SH-SY5Y (cell line): ENCODE data around the gene PNPLA7.

Source experiments
- GATA2 ChIP-seq: IDR thresholded peaks from 2 replicates; pipeline ENCODE4 v1.6.1; 2011; ENCODE audit warnings: mild to moderate bottlenecking, low read depth, low read length
- GATA3 ChIP-seq: IDR thresholded peaks from 2 replicates; pipeline ENCODE4 v1.6.1; 2011; ENCODE audit warnings: low read depth, mild to moderate bottlenecking, low read length, moderate library complexity

Gene PNPLA7

DNA sequence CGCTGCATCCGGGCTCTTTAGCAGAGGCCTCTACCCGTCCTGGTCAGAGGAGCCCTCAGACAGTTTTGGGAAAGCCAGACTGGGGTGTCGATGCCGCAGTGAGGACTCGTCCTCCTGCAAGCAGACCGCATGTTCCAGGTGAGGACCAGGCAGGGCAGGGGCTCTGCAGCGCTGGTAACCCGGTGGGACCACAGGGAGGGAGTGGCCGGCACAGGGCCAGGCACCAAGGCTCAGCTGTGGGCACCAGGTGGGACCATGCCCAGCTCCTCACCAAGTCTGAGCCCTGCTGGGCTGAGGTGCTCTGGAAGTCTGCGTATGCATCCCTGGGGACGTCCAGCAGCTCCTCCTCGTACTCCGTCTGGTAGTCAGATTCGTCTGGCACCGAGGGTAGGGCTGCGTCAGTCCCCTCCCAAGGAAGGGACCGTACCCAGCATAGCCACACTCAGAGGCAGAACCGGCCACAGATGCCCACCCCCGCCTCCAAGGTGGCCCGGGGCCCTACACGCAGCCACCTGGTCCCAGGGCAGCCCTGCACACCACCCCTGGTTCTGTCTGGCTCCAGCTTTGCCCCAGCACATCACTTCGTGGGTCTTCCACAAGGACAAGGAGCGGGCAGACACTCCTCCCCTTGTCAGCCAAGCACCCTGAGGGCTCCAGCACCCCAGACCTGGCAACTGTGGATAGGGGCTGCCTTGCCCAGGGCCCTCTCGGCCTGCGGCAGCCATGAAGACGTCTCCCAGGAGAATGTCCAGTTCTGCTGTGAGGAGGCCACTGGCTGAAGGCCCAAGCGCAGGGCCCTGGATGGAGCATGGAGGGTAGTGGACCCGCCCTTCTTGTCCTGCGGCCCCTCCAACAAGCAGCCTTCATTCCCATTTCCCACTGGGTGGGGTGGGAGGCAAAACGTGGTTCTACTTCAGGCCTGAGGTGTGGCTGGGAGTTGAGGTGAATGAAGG lies 89.6 kb downstream of the PNPLA7 start:
- TF ChIP-seq GATA3 (no peak), GATA2 (no peak)

DNA sequence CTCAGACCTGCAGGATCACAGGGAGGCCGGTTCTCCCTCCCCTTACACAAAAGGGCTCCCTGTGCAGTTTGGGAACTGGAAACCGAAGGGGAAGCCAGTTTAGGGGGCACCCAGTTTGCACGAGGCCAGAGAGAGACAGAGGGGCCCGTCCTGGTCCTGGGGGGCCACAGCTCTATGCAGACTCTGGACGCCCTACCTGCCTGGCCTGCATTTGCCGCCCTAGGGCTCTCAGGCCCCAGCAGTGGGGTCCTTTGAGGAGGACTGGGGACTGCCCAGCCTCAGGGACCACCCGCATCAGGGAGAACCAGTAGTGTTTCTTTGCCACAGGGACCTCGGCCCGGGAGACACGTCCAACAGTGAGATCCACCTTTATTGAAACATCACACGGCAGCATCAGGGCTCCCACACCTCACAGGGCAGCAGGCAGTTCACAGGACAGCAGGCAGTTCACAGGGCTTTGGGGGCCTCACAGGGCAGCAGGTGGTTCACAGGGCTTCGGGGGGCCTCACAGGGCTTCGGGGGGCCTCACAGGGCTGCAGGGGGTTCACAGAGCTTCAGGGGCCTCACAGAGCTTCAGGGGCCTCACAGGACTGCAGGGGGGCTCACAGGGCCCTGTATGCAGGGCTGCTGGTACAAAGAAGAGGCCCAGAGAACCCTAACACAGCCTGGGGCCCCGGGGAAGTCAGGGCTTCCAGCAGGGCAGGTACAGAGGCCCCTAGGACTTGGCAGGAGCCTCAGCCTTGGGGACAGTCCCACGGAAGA lies 90.4 kb downstream of the PNPLA7 start:
- TF ChIP-seq GATA3: no peak
- no peak for TF ChIP-seq GATA2

DNA sequence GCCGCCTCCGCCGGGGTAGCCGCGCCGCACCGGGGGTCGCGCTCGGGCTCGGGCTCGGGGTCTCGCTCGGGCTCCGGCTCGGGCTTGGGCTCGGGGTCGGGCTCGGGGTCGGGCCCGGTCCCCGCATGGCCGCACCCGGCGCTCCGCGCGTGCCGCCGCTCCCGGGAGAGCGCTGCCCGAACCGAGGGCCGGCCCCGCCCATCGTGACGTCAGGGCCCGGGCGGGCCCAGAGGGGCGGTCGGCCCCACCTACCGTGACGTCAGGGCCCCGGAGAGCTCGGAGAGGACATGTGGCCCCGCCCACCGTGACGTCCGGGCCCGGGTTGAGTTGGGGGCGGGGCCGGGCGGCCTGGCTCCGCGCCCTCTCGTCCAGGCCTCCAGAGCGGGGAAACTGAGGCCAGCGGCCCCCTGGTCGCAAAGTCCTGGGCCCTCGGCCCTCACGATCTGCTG lies 91.0 kb downstream of the PNPLA7 start, which contains the start of gene NSMF:
NSMF (minus strand) TSS at position 183 of the 449 bp plus-strand sequence. CDS start 232 bp downstream, outside the sequence.
- TF ChIP-seq GATA2 (no peak), GATA3 (no peak)

DNA sequence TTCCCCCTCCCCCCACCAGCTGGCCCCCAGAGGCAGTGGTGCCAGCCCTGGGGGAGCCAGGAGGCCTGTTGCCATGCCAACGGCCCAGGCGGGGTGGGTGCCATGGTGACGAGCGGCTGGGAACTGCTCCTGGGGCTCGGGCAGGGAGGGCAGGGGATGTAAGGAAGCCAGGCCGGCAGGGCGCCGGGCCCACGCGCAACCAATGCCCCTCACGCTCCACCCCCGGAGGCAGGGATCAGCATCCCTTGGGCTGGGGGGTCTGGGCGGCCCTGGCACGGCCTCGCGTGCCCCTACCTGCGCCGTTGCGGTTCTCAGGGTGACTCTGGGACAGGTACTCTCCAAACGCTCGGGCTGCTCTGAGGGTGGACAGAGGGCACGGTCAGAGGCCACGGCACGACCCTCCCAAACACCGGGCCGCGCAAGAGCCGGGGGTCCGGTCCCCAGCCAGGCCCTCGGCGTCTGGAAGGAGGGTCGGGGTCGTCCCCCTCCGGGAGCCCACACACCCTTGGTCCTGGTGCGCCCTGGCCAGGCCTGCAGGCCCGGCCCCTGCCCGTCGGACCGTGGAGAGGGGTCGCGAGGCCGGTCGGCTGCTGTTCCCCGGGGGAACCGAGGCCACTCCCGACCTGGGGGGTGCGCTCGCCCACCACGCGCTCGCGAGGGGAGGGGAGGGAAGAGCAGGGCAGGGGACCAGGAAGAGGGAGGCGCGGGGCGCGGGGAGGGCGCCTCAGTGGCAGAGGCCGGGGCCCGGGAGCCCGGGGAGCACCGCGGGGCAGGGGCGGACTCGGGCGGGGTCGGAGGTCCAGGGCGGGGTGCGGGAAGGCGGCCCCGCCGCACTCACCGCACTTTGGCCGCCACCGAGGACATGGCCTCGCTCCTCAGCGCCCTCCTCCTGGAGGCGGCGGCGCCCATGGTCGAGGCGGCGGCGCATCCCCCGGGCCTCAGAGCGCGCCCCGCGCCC lies 91.7 kb downstream of the PNPLA7 start:
- TF ChIP-seq GATA3: no peak
- TF ChIP-seq GATA2: no peak

DNA sequence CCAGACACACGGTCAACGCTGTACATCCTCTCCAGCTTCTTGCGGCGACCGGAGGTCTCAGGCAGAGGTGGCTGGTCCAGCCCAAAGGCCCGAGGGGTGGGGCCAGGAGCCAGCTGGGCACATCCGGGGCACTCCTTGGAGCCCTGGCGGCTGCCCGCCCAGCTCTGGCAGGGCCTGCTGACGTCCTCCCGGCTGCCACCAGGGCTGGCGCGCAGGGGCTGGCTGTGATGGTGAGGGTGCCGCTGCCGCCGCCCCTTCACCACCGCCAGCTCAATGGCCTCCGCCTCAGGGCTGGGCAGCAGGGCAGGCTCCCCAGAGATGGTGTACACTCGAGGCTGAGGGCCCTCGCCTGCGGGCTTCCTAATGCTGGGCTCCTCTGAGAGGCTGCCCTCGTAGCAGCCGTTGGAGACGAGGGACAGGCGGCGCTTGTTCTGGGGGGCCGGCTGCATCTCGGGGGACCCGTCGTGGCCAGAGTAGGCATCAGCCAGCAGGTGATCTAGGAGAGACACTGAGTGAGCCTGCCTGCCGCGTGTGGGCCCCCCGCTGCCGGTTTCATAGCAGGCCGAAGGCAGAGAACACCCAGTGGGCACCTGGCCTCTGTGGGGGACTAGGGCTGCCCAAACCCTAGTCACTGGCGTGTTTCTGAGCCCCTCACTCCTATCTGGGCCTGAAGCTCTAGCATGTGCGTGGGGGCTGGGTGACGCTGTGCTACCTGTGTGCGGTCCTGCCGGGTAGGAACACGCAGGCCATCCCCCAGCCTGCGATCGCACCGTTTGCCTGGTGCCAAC lies 92.6 kb downstream of the PNPLA7 start:
- no peak for TF ChIP-seq GATA2
- TF ChIP-seq GATA3: no peak

DNA sequence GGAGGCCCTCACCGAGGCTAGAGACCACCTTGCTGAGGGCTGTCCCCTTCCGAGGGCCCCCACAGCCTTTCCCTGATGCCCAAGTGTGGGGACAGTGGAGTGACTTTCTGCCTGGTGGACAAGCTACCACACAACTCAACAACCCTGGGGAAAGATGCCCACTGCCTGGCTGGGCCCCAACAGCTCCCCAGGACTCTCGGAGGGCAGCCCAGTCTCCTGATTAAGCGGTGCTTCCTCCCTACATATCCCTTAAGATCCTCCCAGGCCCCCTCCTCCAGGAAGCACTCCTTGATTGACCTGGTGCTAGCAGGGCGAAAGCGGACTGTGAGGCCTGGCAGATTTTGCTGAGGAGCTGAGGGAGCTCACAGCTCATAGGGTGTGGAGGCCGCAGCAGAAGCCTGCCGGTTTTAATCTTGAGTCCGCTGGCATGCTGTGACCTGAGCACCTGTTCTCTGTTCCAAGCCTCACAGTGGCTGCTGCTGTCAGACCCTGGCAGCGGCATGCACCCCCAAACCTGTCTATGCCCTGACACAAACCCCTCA lies 93.3 kb downstream of the PNPLA7 start:
- TF ChIP-seq GATA3 (no peak), GATA2 (no peak)

DNA sequence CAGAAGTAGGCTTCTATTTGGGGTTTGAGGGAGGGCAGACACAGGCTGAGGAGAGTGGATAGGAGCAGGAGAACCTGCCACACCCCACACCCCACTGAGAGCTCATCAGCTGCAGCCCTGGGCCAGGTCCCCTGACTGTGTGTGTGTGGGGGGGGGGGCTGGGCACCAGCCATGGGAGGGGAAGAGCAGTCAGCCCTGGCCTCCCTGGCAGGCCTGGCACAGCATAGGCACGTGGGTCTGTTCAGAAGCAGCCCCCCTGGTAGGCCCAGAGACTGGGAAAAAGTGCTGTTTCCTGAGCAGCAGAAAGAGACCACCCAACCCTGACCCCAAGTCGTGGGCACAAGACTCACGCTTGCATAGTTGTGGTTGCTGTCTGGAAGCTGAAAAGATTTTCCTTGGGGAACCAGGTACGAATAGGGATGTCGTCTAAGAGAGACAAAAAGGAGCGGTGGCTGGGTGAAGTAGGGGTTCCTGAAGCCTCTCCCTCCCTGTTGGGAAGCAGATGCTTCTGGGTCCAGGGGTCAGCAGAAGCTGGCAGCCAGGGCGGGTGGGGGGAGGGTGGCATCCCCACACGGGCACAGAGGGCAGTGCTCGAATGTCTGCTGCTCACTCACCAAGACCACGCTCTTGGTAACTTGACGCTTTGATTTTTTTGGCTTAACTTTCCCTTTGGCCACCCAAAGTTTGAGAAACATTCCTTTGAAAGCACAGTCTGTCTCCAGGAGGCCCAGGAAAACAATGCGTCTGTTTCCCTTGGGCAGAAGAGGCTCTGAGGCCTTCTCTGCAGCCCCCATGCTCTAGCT lies 93.9 kb downstream of the PNPLA7 start:
- TF ChIP-seq GATA2 (no peak), GATA3 (no peak)

DNA sequence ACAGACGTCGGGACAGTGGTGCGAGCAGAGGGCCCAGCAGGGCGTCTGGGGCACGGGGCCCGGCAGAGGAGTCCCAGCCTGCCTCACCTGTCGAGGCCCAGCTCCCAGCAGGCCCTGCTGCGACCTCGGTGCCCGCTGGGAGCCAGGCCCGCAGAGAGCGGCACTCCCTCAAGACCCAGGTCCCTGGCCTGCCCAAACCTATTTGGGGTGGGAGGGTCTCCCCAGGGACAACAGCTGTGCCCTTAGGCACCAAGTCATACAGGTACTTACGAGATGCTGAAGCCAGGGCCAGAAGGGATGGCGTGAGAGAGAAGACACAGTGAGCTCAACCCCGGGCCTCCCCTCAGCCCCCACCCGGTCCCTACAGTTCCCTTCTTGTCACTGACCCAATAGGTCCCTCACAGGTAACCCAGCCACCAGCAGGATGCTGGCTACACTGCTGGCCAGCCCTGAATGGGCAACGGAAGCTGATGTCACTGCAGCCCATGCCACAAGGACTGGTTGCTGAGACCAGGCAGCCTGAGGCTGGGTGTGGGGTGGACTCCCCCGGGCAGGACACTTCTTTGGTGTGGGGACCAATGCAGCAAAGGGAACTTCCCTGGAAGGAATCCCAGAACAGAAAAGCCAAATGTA lies 94.7 kb downstream of the PNPLA7 start:
- TF ChIP-seq GATA2 (no peak), GATA3 (no peak)

DNA sequence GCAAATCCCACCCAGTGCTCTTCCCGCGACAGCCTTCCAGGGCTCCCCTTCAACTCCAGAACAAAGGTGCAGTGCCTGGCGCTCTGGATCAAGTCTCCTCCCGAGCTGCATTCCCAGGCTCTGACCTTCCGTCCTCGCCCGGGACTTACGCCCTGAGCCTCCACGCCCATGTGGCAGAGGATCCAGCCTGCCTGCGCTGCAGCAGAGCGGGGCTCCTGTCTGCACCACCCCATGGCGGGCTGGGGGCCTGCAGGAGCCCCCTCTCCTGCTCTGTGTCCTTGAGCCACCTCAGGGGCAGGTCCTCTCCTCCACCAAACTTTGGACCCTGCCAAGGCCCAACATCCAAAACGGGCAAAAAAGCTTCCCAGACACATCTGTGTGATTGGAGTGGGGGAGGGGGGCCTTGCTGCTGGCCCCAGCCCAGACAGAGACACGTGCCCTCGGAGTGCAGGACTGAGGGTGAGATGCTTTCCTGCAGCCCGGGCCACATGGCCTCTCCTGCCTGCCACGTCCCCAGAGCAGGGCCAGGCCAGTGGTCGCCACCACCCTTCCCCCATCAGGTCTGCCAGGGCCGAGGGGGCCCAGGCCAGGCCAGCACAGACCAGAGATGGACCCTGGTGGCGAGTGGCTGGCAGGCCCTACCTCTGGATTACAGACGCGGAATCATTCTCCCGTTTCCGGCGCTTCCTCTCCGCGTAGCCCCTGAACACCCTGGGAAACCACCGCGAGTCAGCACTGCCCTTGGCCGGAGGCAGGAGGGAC lies 95.4 kb downstream of the PNPLA7 start:
- no peak for TF ChIP-seq GATA3
- no peak for TF ChIP-seq GATA2

DNA sequence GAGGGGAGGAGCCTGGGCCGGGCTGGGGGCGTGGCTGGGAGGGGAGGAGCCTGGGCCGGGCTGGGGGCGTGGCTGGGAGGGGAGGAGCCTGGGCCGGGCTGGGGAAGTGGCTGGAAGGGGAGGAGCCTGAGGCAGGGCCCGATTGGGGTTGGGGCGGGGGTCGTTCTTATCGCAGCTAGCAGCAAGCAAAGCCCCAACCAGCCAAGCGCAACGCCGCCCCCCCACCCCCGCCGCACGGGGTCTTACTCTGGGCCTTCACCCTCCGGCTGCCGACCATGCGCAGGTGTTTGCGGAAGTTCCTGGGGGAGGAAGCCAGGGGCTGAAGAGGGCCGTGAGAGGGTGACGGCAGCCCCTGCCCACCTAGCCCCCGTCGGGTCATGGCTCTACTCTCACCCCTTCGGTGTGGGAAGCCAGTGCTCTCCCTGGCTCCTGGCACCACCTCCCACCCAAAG lies 96.0 kb downstream of the PNPLA7 start:
- no peak for TF ChIP-seq GATA2
- no peak for TF ChIP-seq GATA3

DNA sequence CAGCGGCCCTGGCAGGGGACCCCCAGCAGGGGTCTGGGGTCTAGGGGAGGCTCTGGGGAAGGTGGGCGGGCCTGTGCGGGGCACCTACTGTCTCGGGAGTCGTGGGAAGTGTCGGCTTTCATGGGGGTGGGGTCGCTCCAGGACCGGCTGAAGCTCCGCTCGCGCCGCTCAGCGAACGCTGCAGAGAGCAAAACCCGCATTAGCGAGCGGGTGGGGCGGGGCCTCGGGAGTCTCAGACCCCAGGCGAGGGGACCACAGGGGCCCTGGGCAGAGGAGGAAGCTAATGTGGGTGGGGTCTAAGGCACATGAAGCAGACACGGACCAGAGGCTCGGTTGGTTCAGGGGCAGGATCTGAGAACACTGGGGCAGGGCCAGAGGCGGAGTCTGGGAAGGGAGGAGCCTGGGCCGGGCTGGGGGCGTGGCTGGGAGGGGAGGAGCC lies 96.5 kb downstream of the PNPLA7 start:
- no peak for TF ChIP-seq GATA2
- no peak for TF ChIP-seq GATA3
